H9 (cell line): Measurements from ENCODE around the gene NDUFA12. TPM values are rescaled to one million over a fixed set of nuclear protein-coding genes. Genes with fewer than 3 reads are reported as not detected.

Source experiments
- DNase-seq: peaks from one replicate; pipeline ENCODE4 v3.0.0-alpha.2; 2017
- H2AFZ ChIP-seq: one replicate; pipeline ENCODE4 v1.6.1; 2013; ENCODE audit warnings: mild to moderate bottlenecking, low read length, control low read depth, moderate library complexity
- H2AK5ac ChIP-seq: 2 replicates; pipeline ENCODE4 v1.6.1; 2013; ENCODE audit warnings: low read length, control low read depth, mixed read lengths; ENCODE audit not compliant: insufficient read length
- H2BK120ac ChIP-seq: one replicate; pipeline ENCODE4 v1.6.1; 2013; ENCODE audit warnings: low read depth, mild to moderate bottlenecking, low read length, control low read depth, inconsistent platforms; ENCODE audit not compliant: poor library complexity, severe bottlenecking
- H2BK12ac ChIP-seq: 2 replicates; pipeline ENCODE4 v1.6.1; 2013; ENCODE audit warnings: low read length, control low read depth, mixed read lengths, low read depth; ENCODE audit not compliant: insufficient read length
- H2BK15ac ChIP-seq: 2 replicates; pipeline ENCODE4 v1.6.1; 2013; ENCODE audit warnings: low read depth, low read length, control low read depth
- H2BK20ac ChIP-seq: one replicate; pipeline ENCODE4 v1.6.1; 2013; ENCODE audit warnings: low read depth, mild to moderate bottlenecking, low read length, control low read depth, inconsistent platforms; ENCODE audit not compliant: poor library complexity, severe bottlenecking
- H2BK5ac ChIP-seq: 2 replicates; pipeline ENCODE4 v1.6.1; 2013; ENCODE audit warnings: low read length, control low read depth, mixed read lengths; ENCODE audit not compliant: insufficient read length
- H3K14ac ChIP-seq: 2 replicates; pipeline ENCODE4 v1.6.1; 2013; ENCODE audit warnings: low read length, control low read depth; ENCODE audit not compliant: insufficient read depth
- H3K18ac ChIP-seq: 2 replicates; pipeline ENCODE4 v1.6.1; 2013; ENCODE audit warnings: low read depth, mild to moderate bottlenecking, mixed read lengths, low read length, control low read depth; ENCODE audit not compliant: insufficient read length
- H3K23ac ChIP-seq: 2 replicates; pipeline ENCODE4 v1.6.1; 2013; ENCODE audit warnings: low read length, control low read depth, mixed read lengths, low read depth; ENCODE audit not compliant: insufficient read length
- H3K23me2 ChIP-seq: 2 replicates; pipeline ENCODE4 v1.6.1; 2013; ENCODE audit warnings: low read depth, mild to moderate bottlenecking, mixed read lengths, low read length, control low read depth; ENCODE audit not compliant: insufficient read length, poor library complexity, severe bottlenecking
- H3K27ac ChIP-seq: 2 replicates; pipeline ENCODE4 v1.5.1; 2013; ENCODE audit warnings: low read length, control low read depth, mixed read lengths, low read depth; ENCODE audit not compliant: insufficient read length
- H3K27me3 ChIP-seq: 2 replicates; pipeline ENCODE4 v1.6.1; 2013; ENCODE audit warnings: low read length, control low read depth, inconsistent platforms; ENCODE audit not compliant: insufficient read depth
- H3K4ac ChIP-seq: 2 replicates; pipeline ENCODE4 v1.6.1; 2013; ENCODE audit warnings: low read depth, mild to moderate bottlenecking, control low read depth, inconsistent platforms, low read length, moderate library complexity
- H3K4me1 ChIP-seq: 2 replicates; pipeline ENCODE4 v1.6.1; 2013; ENCODE audit warnings: low read length, control low read depth, inconsistent platforms; ENCODE audit not compliant: insufficient read depth
- H3K4me2 ChIP-seq: 2 replicates; pipeline ENCODE4 v1.6.1; 2013; ENCODE audit warnings: low read length, control low read depth, mixed read lengths; ENCODE audit not compliant: insufficient read length, insufficient read depth
- H3K56ac ChIP-seq: 2 replicates; pipeline ENCODE4 v1.6.1; 2013; ENCODE audit warnings: low read depth, mild to moderate bottlenecking, mixed read lengths, low read length, control low read depth; ENCODE audit not compliant: insufficient read length
- H3K79me1 ChIP-seq: 2 replicates; pipeline ENCODE4 v1.6.1; 2013; ENCODE audit warnings: low read depth, mild to moderate bottlenecking, moderate library complexity, low read length, control low read depth, inconsistent platforms; ENCODE audit not compliant: insufficient read depth, poor library complexity, severe bottlenecking
- H3K79me2 ChIP-seq: 2 replicates; pipeline ENCODE4 v1.6.1; 2013; ENCODE audit warnings: low read length, control low read depth, inconsistent platforms; ENCODE audit not compliant: insufficient read depth
- H3K9ac ChIP-seq: 2 replicates; pipeline ENCODE4 v1.6.1; 2013; ENCODE audit warnings: low read length, control low read depth, mixed read lengths; ENCODE audit not compliant: insufficient read length; ENCODE audit errors: extremely low read depth
- H3K9me3 ChIP-seq: one replicate; pipeline ENCODE4 v1.6.1; 2013; ENCODE audit warnings: low read depth, low read length, inconsistent platforms; ENCODE audit not compliant: control insufficient read depth
- H3T11ph ChIP-seq: one replicate; pipeline ENCODE4 v1.6.1; 2013; ENCODE audit warnings: mild to moderate bottlenecking, low read length, control low read depth, inconsistent platforms
- H4K20me1 ChIP-seq: one replicate; pipeline ENCODE4 v1.6.1; 2013; ENCODE audit not compliant: control insufficient read depth, insufficient read length, insufficient read depth
- H4K5ac ChIP-seq: 2 replicates; pipeline ENCODE4 v1.6.1; 2013; ENCODE audit warnings: low read depth, mild to moderate bottlenecking, mixed read lengths, low read length, control low read depth; ENCODE audit not compliant: insufficient read length
- H4K8ac ChIP-seq: replicated peaks from 2 replicates; pipeline ENCODE4 v1.6.1; 2013; ENCODE audit warnings: low read length, control low read depth, mixed read lengths, low read depth; ENCODE audit not compliant: insufficient read length
- H4K91ac ChIP-seq: 2 replicates; pipeline ENCODE4 v1.6.1; 2013; ENCODE audit warnings: low read depth, mild to moderate bottlenecking, moderate library complexity, mixed read lengths, low read length, control low read depth; ENCODE audit not compliant: insufficient read length
- H3K27ac Mint-ChIP-seq, 3 experiments: 2 replicates in 2 of 3; 3 replicates in 1 of 3; pipeline ENCODE4 v1.8.0; 2020 to 2021; ENCODE audit warnings: mixed read lengths in 3 of 3, mild to moderate bottlenecking in 1 of 3, moderate library complexity in 1 of 3
- H3K27me3 Mint-ChIP-seq: 2 replicates; pipeline ENCODE4 v1.8.0; 2021; ENCODE audit warnings: low read depth, mild to moderate bottlenecking, moderate library complexity, mixed read lengths
- H3K36me3 Mint-ChIP-seq, 3 experiments: 2 replicates in 2 of 3; 3 replicates in 1 of 3; pipeline ENCODE4 v1.8.0; 2020 to 2021; ENCODE audit warnings: low read depth in 3 of 3, mixed read lengths in 3 of 3; ENCODE audit not compliant: insufficient read depth in 1 of 3
- H3K4me1 Mint-ChIP-seq, 2 experiments: 2 replicates each; pipeline ENCODE4 v1.8.0; 2020; ENCODE audit warnings: mixed read lengths in 2 of 2
- H3K4me3 Mint-ChIP-seq, 2 experiments: 2 replicates in 1 of 2; 3 replicates in 1 of 2; pipeline ENCODE4 v1.8.0; 2020 to 2021; ENCODE audit warnings: mild to moderate bottlenecking in 2 of 2, mixed read lengths in 2 of 2, moderate library complexity in 1 of 2
- H3K9me3 Mint-ChIP-seq, 2 experiments: 2 replicates in 1 of 2; 3 replicates in 1 of 2; pipeline ENCODE4 v1.8.0; 2020; ENCODE audit warnings: mild to moderate bottlenecking in 2 of 2, mixed read lengths in 2 of 2, moderate library complexity in 1 of 2
- CTCF ChIP-seq: fragments of 200-600 bp; sonication (generic); conservative IDR thresholded peaks from 3 replicates; pipeline ENCODE4 v1.8.0; 2021; ENCODE audit warnings: antibody characterized with exemption, mild to moderate bottlenecking
- total RNA-seq: library from RNA; stranded (reverse); gene quantifications from 2 replicates; pipeline ENCODE4 v1.2.1, GENCODE V29; 2021

NDUFA12 gene
- total RNA-seq, 1 experiment from 2014 or later, result 104 TPM

GRCh38 chr12:95014554-95014953 is 11.1 kb upstream of the NDUFA12 start:
- Histone ChIP-seq H3K27ac (no peak overlapping the region), H3K14ac (no peak overlapping the region), H3K79me1 (no peaks in the 10 kb centered on the region), H3K4ac (no peak overlapping the region), H3K18ac (no peak overlapping the region), H4K91ac (no peak overlapping the region), H2BK20ac (no peak overlapping the region), H3K23me2 (no peaks in the 10 kb centered on the region), H2BK15ac (no peak overlapping the region), H4K8ac (no peak overlapping the region), H3K9ac (no peak overlapping the region), H3K4me1 (no peaks in the 10 kb centered on the region), H3K4me2 (no peak overlapping the region), H3K79me2 (no peaks in the 10 kb centered on the region), H3T11ph (no peak overlapping the region), H4K5ac (no peak overlapping the region), H2AFZ (no peak overlapping the region), H3K23ac (no peak overlapping the region), H3K9me3 (no peaks in the 10 kb centered on the region), H4K20me1 (no peaks in the 10 kb centered on the region), H2AK5ac (no peak overlapping the region), H2BK5ac (no peak overlapping the region), H2BK120ac (no peak overlapping the region), H3K56ac (no peak overlapping the region), H2BK12ac (no peak overlapping the region), H3K27me3 (no peaks in the 10 kb centered on the region)
- Mint-ChIP-seq H3K9me3 (peaks cover 0 to 4% of the 10 kb centered on the region in 2 experiments; a peak in 1 of 5 replicates), H3K27me3 (no peaks in the 10 kb centered on the region), H3K27ac (no peak overlapping the region), H3K36me3 (0 out of 7 replicates have a peak, but pooled peaks cover 0 to 2% (median 0%) of the 10 kb centered on the region in 3 experiments), H3K4me3 (no peak overlapping the region), H3K4me1 (no peaks in the 10 kb centered on the region)
- no peak for TF ChIP-seq CTCF
- DNase-seq, result no peak
